Thyroid gland (tissue), 4 donors: ENCODE data around the gene JUP. TPM values are rescaled to one million over a fixed set of nuclear protein-coding genes. Genes with fewer than 3 reads are reported as not detected.
A peak's percentile ranks its signal among the peaks of the same experiment; 100 is the strongest.

ENCODE experiments used
- DNase-seq, 2 donors: peaks; one replicate each; pipeline ENCODE4 v3.0.0-alpha.2; 2019
- H3K27ac ChIP-seq, 3 donors: fragments of 200-600 bp; sonication (generic); 1 replicate in 2 of 3; 2 replicates in 1 of 3; pipeline ENCODE4 v1.5.1; 2016 to 2019; ENCODE audit warnings: mild to moderate bottlenecking in 1 of 3, moderate library complexity in 1 of 3
- H3K27me3 ChIP-seq: fragments of 200-600 bp; sonication (generic); one replicate; pipeline ENCODE4 v1.5.1; 2019
- H3K36me3 ChIP-seq, 2 donors: fragments of 200-600 bp; sonication (generic); one replicate each; pipeline ENCODE4 v1.5.1; 2016 to 2019
- H3K4me1 ChIP-seq, 2 donors: fragments of 200-600 bp; sonication (generic); one replicate each; pipeline ENCODE4 v1.5.1; 2017 to 2019
- H3K4me3 ChIP-seq, 3 donors: fragments of 200-600 bp; sonication (generic); replicated peaks in 1 of 3; 1 replicate in 2 of 3; 2 replicates in 1 of 3; pipeline ENCODE4 v1.5.1; 2016; ENCODE audit warnings: mild to moderate bottlenecking in 1 of 3
- H3K9me3 ChIP-seq: fragments of 200-600 bp; sonication (generic); one replicate; pipeline ENCODE4 v1.5.1; 2017
- CTCF ChIP-seq, 6 experiments: fragments of 200-600 bp in 3 of 6; fragments of 450-650 bp in 3 of 6; sonication (generic) in 3 of 6; IDR thresholded peaks; one replicate each; pipeline ENCODE4 v1.5.1; 2016 to 2019; ENCODE audit warnings: antibody characterized with exemption in 6 of 6, mild to moderate bottlenecking in 2 of 6, inconsistent platforms in 1 of 6, moderate library complexity in 1 of 6
- POLR2A ChIP-seq, 2 donors: fragments of 450-650 bp; IDR thresholded peaks; one replicate each; pipeline ENCODE4 v1.6.1; 2017; ENCODE audit warnings: antibody characterized with exemption in 2 of 2, mild to moderate bottlenecking in 2 of 2, moderate library complexity in 1 of 2
- WGBS, 2 donors: methylation state at CpG; one replicate each; pipeline ENCODE4 v1.1.5; 2017; 5-methylcytosine and 5-hydroxymethylcytosine counted together
- intact Hi-C: fragments of 100-400 bp; cut with DNase I; formaldehyde crosslinking; loops from one replicate; pipeline ENCODE4 v1.15.1; 2023
- total RNA-seq, 4 donors: library from RNA; depleted of rRNA; stranded (reverse); fragments of >200 nt; gene quantifications; one replicate each; pipeline ENCODE4 v1.2.3, GENCODE V29; 2016

Gene JUP
- total RNA-seq, 4 donors from 2014 or later, result 127 to 356 (median 250) TPM

GRCh38 chr17:41762391-41762790 lies 24.1 kb downstream of the JUP start:
- intact Hi-C loops, result no loop called here
- no peak overlapping the region for H3K27ac ChIP-seq
- DNase-seq, result no peak
- no peak for TF ChIP-seq POLR2A (IDR thresholded peaks at IDR 0.05)
- no peak for TF ChIP-seq CTCF (IDR thresholded peaks at IDR 0.05)
- no peaks in the 10 kb centered on the region for H3K4me1 ChIP-seq
- H3K36me3 ChIP-seq, result peaks cover 87 to 90% of the 10 kb centered on the region in 2 donors
- no peak overlapping the region for H3K4me3 ChIP-seq
- WGBS, 2 donors, result 78 to 87% methylated on average over 6 of the region's 6 CpGs
- no peaks in the 10 kb centered on the region for H3K9me3 ChIP-seq
- H3K27me3 ChIP-seq, result no peaks in the 10 kb centered on the region

- Histone ChIP-seq H3K4me1 (no peaks in the 10 kb centered on the region), H3K36me3 (peaks cover 86 to 90% of the 10 kb centered on the region in 2 donors), H3K4me3 (no peak overlapping the region), H3K9me3 (no peaks in the 10 kb centered on the region), H3K27me3 (no peaks in the 10 kb centered on the region), H3K27ac (no peak overlapping the region)
- intact Hi-C loops, result no loop called here
- TF ChIP-seq POLR2A (IDR thresholded peaks at IDR 0.05), result no peak
- no peak for TF ChIP-seq CTCF (IDR thresholded peaks at IDR 0.05)
- WGBS, 2 donors, result 90 to 97% methylated on average over 6 of the region's 6 CpGs
- no peak for DNase-seq
Measured at GRCh38 chr17:41760878-41761277, 25.6 kb downstream of the JUP start.

GRCh38 chr17:41758601-41759000 lies 27.9 kb downstream of the JUP start:
- Histone ChIP-seq H3K27me3 (no peaks in the 10 kb centered on the region), H3K4me1 (no peaks in the 10 kb centered on the region), H3K27ac (no peak overlapping the region), H3K36me3 (peaks cover 86 to 89% of the 10 kb centered on the region in 2 donors), H3K9me3 (no peaks in the 10 kb centered on the region), H3K4me3 (no peak overlapping the region)
- peak; percentile 56 to 66 for DNase-seq
- TF ChIP-seq CTCF (IDR thresholded peaks at IDR 0.05), result no peak
- no peak for TF ChIP-seq POLR2A (IDR thresholded peaks at IDR 0.05)
- 54 to 76% methylated on average over 3 to 8 of the region's 9 CpGs for WGBS, 2 donors
- intact Hi-C loops, result no loop called here

- no peak for DNase-seq
- no peaks in the 10 kb centered on the region for H3K9me3 ChIP-seq
- H3K27me3 ChIP-seq, result no peaks in the 10 kb centered on the region
- no peak overlapping the region for H3K4me3 ChIP-seq
- intact Hi-C loops, result no loop called here
- 90 to 93% methylated on average over 11 to 12 of the region's 12 CpGs for WGBS, 2 donors
- TF ChIP-seq POLR2A (IDR thresholded peaks at IDR 0.05) (no peak), CTCF (IDR thresholded peaks at IDR 0.05) (no peak)
- peaks cover 0 to 4% of the 10 kb centered on the region in 2 donors for H3K4me1 ChIP-seq
- peaks cover 46 to 52% of the 10 kb centered on the region in 2 donors for H3K36me3 ChIP-seq
- H3K27ac ChIP-seq, result no peak overlapping the region
Measured at GRCh38 chr17:41754066-41754465, 32.4 kb downstream of the JUP start.

- Histone ChIP-seq H3K27ac (no peak overlapping the region), H3K36me3 (peaks cover 22 to 26% of the 10 kb centered on the region in 2 donors), H3K4me1 (peaks cover 0 to 4% of the 10 kb centered on the region in 2 donors), H3K27me3 (no peaks in the 10 kb centered on the region), H3K4me3 (no peak overlapping the region), H3K9me3 (no peaks in the 10 kb centered on the region)
- intact Hi-C loops, result no loop called here
- 54 to 80% methylated on average over 3 of the region's 3 CpGs for WGBS, 2 donors
- TF ChIP-seq CTCF (IDR thresholded peaks at IDR 0.05) (no peak), POLR2A (IDR thresholded peaks at IDR 0.05) (no peak)
- no peak for DNase-seq
Measured at GRCh38 chr17:41751288-41751687, 35.2 kb downstream of the JUP start.
